ENCODE results near the gene DEXI.

DNA sequence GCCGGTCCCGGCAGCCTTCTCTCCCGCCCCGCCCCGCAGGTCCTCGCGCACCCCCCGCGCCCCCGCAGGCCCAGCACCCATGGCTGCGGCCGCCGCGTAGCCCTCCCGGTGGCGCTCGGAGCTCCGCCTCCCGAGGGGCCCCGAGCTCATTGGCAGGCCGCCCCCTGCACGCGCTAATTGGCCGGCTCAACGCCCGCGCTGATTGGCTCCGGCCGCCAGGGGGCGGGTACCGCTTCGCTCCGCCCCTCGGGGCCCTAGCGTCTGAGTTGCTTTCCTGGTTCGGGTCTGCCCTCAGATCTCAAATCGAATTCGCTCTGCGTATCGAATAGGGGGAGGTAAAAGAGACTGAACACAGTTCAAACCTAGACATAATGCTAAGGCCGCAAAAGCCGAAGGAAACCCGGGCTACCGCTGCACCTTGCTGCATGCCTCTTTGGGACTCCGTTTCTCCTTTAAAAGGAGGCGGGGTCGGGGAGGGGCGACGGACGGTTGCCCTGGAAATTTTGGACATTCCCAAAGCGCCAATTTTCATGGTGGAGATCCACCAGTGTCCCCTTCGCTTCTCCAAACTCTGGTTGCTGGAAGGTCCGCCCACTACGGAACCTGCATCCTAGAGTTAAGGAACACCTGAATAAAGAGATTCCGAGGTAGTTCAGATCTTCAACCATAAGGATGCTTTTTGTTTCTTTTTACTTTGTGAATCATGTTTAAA is at the start of gene DEXI:
- TF ChIP-seq, protein P1, sequence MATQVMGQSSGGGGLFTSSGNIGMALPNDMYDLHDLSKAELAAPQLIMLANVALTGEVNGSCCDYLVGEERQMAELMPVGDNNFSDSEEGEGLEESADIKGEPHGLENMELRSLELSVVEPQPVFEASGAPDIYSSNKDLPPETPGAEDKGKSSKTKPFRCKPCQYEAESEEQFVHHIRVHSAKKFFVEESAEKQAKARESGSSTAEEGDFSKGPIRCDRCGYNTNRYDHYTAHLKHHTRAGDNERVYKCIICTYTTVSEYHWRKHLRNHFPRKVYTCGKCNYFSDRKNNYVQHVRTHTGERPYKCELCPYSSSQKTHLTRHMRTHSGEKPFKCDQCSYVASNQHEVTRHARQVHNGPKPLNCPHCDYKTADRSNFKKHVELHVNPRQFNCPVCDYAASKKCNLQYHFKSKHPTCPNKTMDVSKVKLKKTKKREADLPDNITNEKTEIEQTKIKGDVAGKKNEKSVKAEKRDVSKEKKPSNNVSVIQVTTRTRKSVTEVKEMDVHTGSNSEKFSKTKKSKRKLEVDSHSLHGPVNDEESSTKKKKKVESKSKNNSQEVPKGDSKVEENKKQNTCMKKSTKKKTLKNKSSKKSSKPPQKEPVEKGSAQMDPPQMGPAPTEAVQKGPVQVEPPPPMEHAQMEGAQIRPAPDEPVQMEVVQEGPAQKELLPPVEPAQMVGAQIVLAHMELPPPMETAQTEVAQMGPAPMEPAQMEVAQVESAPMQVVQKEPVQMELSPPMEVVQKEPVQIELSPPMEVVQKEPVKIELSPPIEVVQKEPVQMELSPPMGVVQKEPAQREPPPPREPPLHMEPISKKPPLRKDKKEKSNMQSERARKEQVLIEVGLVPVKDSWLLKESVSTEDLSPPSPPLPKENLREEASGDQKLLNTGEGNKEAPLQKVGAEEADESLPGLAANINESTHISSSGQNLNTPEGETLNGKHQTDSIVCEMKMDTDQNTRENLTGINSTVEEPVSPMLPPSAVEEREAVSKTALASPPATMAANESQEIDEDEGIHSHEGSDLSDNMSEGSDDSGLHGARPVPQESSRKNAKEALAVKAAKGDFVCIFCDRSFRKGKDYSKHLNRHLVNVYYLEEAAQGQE (IDR thresholded peaks at IDR 0.05; ENCODE audit: borderline replicate concordance): no peak
- TF ChIP-seq CTCF (IDR thresholded peaks at IDR 0.05; ENCODE audit: poor library complexity, severe bottlenecking): no peak
- no peak for TF ChIP-seq EP300 (conservative IDR thresholded peaks at IDR 0.05; ENCODE audit: poor library complexity, severe bottlenecking)
- peak; percentile 85 for TF ChIP-seq POLR2AphosphoS5 (IDR thresholded peaks at IDR 0.05)
- TF ChIP-seq EZH2 (IDR thresholded peaks at IDR 0.05; ENCODE audit: borderline replicate concordance, insufficient read depth, low read length, poor library complexity, severe bottlenecking): no peak
- no peak for TF ChIP-seq TAF1 (IDR thresholded peaks at IDR 0.05; ENCODE audit: low read depth)
- TF ChIP-seq RAD21 (conservative IDR thresholded peaks at IDR 0.05): no peak
- TF ChIP-seq SMC3 (conservative IDR thresholded peaks at IDR 0.05; ENCODE audit: poor library complexity): no peak

Data from neural cell (in vitro differentiated cells).